Fibroblast of villous mesenchyme (primary cell): ENCODE data around the gene TSHZ2. TPM values are rescaled to one million over a fixed set of nuclear protein-coding genes. Genes with fewer than 3 reads are reported as not detected.

Experiments
- DNase-seq: peaks from one replicate; pipeline ENCODE4 v3.0.0-alpha.2; 2010; ENCODE audit warnings: low read depth
- H3K4me3 ChIP-seq: 2 replicates; pipeline ENCODE4 v1.5.1; 2011; ENCODE audit warnings: low read depth, mild to moderate bottlenecking, low read length
- CTCF ChIP-seq: IDR thresholded peaks from 2 replicates; pipeline ENCODE4 v1.5.1; 2012; ENCODE audit warnings: low read depth, mild to moderate bottlenecking, low read length; ENCODE audit not compliant: insufficient read depth
- total RNA-seq: library from RNA; depleted of rRNA; stranded (reverse); fragments of >200 nt; gene quantifications from 2 replicates; pipeline ENCODE4 v1.2.3, GENCODE V29; 2012

The TSHZ2 gene
- total RNA-seq, 1 donor: 2.6 TPM

GRCh38 chr20:53304146-53304545 is 332.0 kb downstream of the TSHZ2 start:
- DNase-seq: no peak
- H3K4me3 ChIP-seq: no peak overlapping the region
- TF ChIP-seq CTCF: no peak

- no peak for DNase-seq
- no peak overlapping the region for H3K4me3 ChIP-seq
- no peak for TF ChIP-seq CTCF
Observed at GRCh38 chr20:53306192-53306805, 334.1 kb downstream of the TSHZ2 start.

GRCh38 chr20:53307964-53308597 is 335.9 kb downstream of the TSHZ2 start:
- no peak overlapping the region for H3K4me3 ChIP-seq
- no peak for DNase-seq
- TF ChIP-seq CTCF: no peak

- no peak for DNase-seq
- TF ChIP-seq CTCF: no peak
- no peak overlapping the region for H3K4me3 ChIP-seq
Observed at GRCh38 chr20:53309515-53309914, 337.4 kb downstream of the TSHZ2 start.

- DNase-seq: no peak
- H3K4me3 ChIP-seq: no peak overlapping the region
- TF ChIP-seq CTCF: no peak
Observed at GRCh38 chr20:53312957-53313356, 340.8 kb downstream of the TSHZ2 start.

- no peak for DNase-seq
- H3K4me3 ChIP-seq: no peak overlapping the region
- no peak for TF ChIP-seq CTCF
Observed at GRCh38 chr20:53316206-53316937, 344.2 kb downstream of the TSHZ2 start.

GRCh38 chr20:53319200-53319599 is 347.0 kb downstream of the TSHZ2 start:
- no peak for DNase-seq
- H3K4me3 ChIP-seq: no peak overlapping the region
- no peak for TF ChIP-seq CTCF
